ENCODE measurements around the gene NUAK2. TPM values are rescaled to one million over a fixed set of nuclear protein-coding genes. Genes with fewer than 3 reads are reported as not detected.

NUAK2 gene
- total RNA-seq, 2 experiments from 2014 or later, result 14.9 to 15.3 TPM

GRCh38 chr1:205260948-205261732 lies 60.4 kb downstream of the NUAK2 start:
- peaks cover 11% of the 10 kb centered on the region for H3K4me1 Mint-ChIP-seq (ENCODE audit: low read depth)
- no peaks in the 10 kb centered on the region for H3K9me3 Mint-ChIP-seq
- no peak overlapping the region for H3K4me3 Mint-ChIP-seq
- Histone ChIP-seq H3K9me3 (ENCODE audit: control insufficient read depth in 1 of 2, insufficient read depth in 1 of 2, low read length in 2 of 2) (no peaks in the 10 kb centered on the region), H3K27ac (ENCODE audit: low read depth in 1 of 2, low read length in 2 of 2) (no peak overlapping the region), H3K4me1 (ENCODE audit: insufficient read depth, low read length) (peaks cover 11% of the 10 kb centered on the region), H3K27me3 (ENCODE audit: control insufficient read depth in 1 of 2, insufficient read depth in 2 of 2, low read length in 2 of 2) (peaks cover 0 to 2% of the 10 kb centered on the region in 2 experiments), H3K4me3 (ENCODE audit: low read length) (no peak overlapping the region), H3K36me3 (ENCODE audit: insufficient read depth, low read length) (no peaks in the 10 kb centered on the region)
- ChIA-PET POLR2A (no interaction called here), CTCF (interaction anchor here (0.6 to 1.2 kb wide), 3 partner anchors 9 to 279 kb away, joined by 3 to 4 read pairs (median 3); no protein-coding TSS in a partner anchor)
- H3K27ac Mint-ChIP-seq, result no peak overlapping the region
- H3K27me3 Mint-ChIP-seq, result no peaks in the 10 kb centered on the region
- DNase-seq (no peak), ATAC-seq (ENCODE audit: poor library complexity) (no peak)
- no peak for TF ChIP-seq CTCF (IDR thresholded peaks at IDR 0.05)
- intact Hi-C loops (cut with DNase I, micrococcal nuclease), result no loop called here
- H3K36me3 Mint-ChIP-seq (ENCODE audit: low read depth), result no peaks in the 10 kb centered on the region

- Mint-ChIP-seq H3K36me3 (ENCODE audit: low read depth) (no peaks in the 10 kb centered on the region), H3K4me3 (no peak overlapping the region), H3K4me1 (ENCODE audit: low read depth) (peaks cover 11% of the 10 kb centered on the region), H3K27ac (no peak overlapping the region), H3K9me3 (no peaks in the 10 kb centered on the region), H3K27me3 (no peaks in the 10 kb centered on the region)
- peaks cover 0 to 2% of the 10 kb centered on the region in 2 experiments for H3K27me3 ChIP-seq (ENCODE audit: control insufficient read depth in 1 of 2, insufficient read depth in 2 of 2, low read length in 2 of 2)
- CTCF ChIA-PET, result interaction anchor here (0.5 to 1.0 kb wide), 2 partner anchors 13 to 1639 kb away, joined by 3 read pairs; no protein-coding TSS in a partner anchor
- no peaks in the 10 kb centered on the region for H3K36me3 ChIP-seq (ENCODE audit: insufficient read depth, low read length)
- H3K9me3 ChIP-seq (ENCODE audit: control insufficient read depth in 1 of 2, insufficient read depth in 1 of 2, low read length in 2 of 2), result no peaks in the 10 kb centered on the region
- POLR2A ChIA-PET, result no interaction called here
- no peak for DNase-seq
- intact Hi-C loops (cut with DNase I, micrococcal nuclease), result loop anchor here in 1 of 2 experiments (5.0 to 10.0 kb wide), 2 partner anchors 198 to 455 kb away; no protein-coding TSS in a partner anchor
- no peak overlapping the region for H3K27ac ChIP-seq (ENCODE audit: low read depth in 1 of 2, low read length in 2 of 2)
- H3K4me3 ChIP-seq (ENCODE audit: low read length), result no peak overlapping the region
- TF ChIP-seq CTCF (IDR thresholded peaks at IDR 0.05), result no peak
- peaks cover 14% of the 10 kb centered on the region for H3K4me1 ChIP-seq (ENCODE audit: insufficient read depth, low read length)
- ATAC-seq (ENCODE audit: poor library complexity), result no peak
These were observed 61.5 kb downstream of the NUAK2 start for GRCh38 chr1:205259998-205260397.

- ChIA-PET CTCF (interaction anchor here (1.0 kb wide), 1 partner anchor 14 kb away, joined by 3 read pairs; no protein-coding TSS in a partner anchor), POLR2A (no interaction called here)
- Histone ChIP-seq H3K36me3 (ENCODE audit: insufficient read depth, low read length) (no peaks in the 10 kb centered on the region), H3K4me3 (ENCODE audit: low read length) (no peak overlapping the region), H3K4me1 (ENCODE audit: insufficient read depth, low read length) (peaks cover 14% of the 10 kb centered on the region), H3K9me3 (ENCODE audit: control insufficient read depth in 1 of 2, insufficient read depth in 1 of 2, low read length in 2 of 2) (no peaks in the 10 kb centered on the region), H3K27me3 (ENCODE audit: control insufficient read depth in 1 of 2, insufficient read depth in 2 of 2, low read length in 2 of 2) (peaks cover 0 to 2% of the 10 kb centered on the region in 2 experiments), H3K27ac (ENCODE audit: low read depth in 1 of 2, low read length in 2 of 2) (no peak overlapping the region)
- intact Hi-C loops (cut with DNase I, micrococcal nuclease), result loop anchor here in 1 of 2 experiments (5.0 to 10.0 kb wide), 2 partner anchors 197 to 455 kb away; no protein-coding TSS in a partner anchor
- ATAC-seq (ENCODE audit: poor library complexity), result no peak
- Mint-ChIP-seq H3K36me3 (ENCODE audit: low read depth) (no peaks in the 10 kb centered on the region), H3K27ac (no peak overlapping the region), H3K4me1 (ENCODE audit: low read depth) (peaks cover 11% of the 10 kb centered on the region), H3K27me3 (no peaks in the 10 kb centered on the region), H3K4me3 (no peak overlapping the region), H3K9me3 (no peaks in the 10 kb centered on the region)
- no peak for TF ChIP-seq CTCF (IDR thresholded peaks at IDR 0.05)
- DNase-seq, result no peak
These were observed 62.2 kb downstream of the NUAK2 start for GRCh38 chr1:205259324-205259832.
